ENCODE data around the gene ZNF320. TPM values are rescaled to one million over a fixed set of nuclear protein-coding genes. Genes with fewer than 3 reads are reported as not detected.

The ZNF320 gene
- total and polyA plus RNA-seq, 9 of the 15 experiments (the other 6 are each of a cell fraction or from before 2014, with no cell fraction given) = 5.4 to 25.6 (median 11.7) TPM

- peak; percentile 40 for TF ChIP-seq PRDM10 (IDR thresholded peaks at IDR 0.05; ENCODE audit: partially characterized antibody)
- TF ChIP-seq CHCHD3 (CRISPR knock-in tag; IDR thresholded peaks at IDR 0.05) = no peak
- no peak for TF ChIP-seq ARID1B (IDR thresholded peaks at IDR 0.05)
- TF ChIP-seq, protein P1, sequence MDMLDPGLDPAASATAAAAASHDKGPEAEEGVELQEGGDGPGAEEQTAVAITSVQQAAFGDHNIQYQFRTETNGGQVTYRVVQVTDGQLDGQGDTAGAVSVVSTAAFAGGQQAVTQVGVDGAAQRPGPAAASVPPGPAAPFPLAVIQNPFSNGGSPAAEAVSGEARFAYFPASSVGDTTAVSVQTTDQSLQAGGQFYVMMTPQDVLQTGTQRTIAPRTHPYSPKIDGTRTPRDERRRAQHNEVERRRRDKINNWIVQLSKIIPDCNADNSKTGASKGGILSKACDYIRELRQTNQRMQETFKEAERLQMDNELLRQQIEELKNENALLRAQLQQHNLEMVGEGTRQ (CRISPR knock-in tag; IDR thresholded peaks at IDR 0.05) = no peak
- TF ChIP-seq, protein P2, sequence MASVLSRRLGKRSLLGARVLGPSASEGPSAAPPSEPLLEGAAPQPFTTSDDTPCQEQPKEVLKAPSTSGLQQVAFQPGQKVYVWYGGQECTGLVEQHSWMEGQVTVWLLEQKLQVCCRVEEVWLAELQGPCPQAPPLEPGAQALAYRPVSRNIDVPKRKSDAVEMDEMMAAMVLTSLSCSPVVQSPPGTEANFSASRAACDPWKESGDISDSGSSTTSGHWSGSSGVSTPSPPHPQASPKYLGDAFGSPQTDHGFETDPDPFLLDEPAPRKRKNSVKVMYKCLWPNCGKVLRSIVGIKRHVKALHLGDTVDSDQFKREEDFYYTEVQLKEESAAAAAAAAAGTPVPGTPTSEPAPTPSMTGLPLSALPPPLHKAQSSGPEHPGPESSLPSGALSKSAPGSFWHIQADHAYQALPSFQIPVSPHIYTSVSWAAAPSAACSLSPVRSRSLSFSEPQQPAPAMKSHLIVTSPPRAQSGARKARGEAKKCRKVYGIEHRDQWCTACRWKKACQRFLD (CRISPR knock-in tag; IDR thresholded peaks at IDR 0.05) = no peak
- no peak for TF ChIP-seq ZNF143 (CRISPR knock-in tag; IDR thresholded peaks at IDR 0.05)
- TF ChIP-seq RCOR1 (IDR thresholded peaks at IDR 0.05; ENCODE audit: borderline replicate concordance in 1 of 2, low read depth in 2 of 2, low read length in 2 of 2) = peak in 1 of 2 experiments; percentile 41; a peak in 2 of 4 replicates
- TF ChIP-seq NFE2L1 (tag; IDR thresholded peaks at IDR 0.05; ENCODE audit: borderline replicate concordance, low read depth) = no peak
- TF ChIP-seq SMARCA4 (IDR thresholded peaks at IDR 0.05) = no peak
- TF ChIP-seq ARID4B (CRISPR knock-in tag; IDR thresholded peaks at IDR 0.05) = peak; percentile 72
- no peak for TF ChIP-seq ZNF280B (CRISPR knock-in tag; IDR thresholded peaks at IDR 0.05)
Measured at GRCh38 chr19:52942386-52943133, 45.1 kb upstream of the ZNF320 start (continued).

Measured in K562 (cell line).